HEK293T (cell line): ENCODE measurements around the gene CRTC2.
"Not testable (repeated sequence)": the region's sequence is repeated elsewhere in the genome, so short reads cannot be mapped to it uniquely, and the experiment has no call there.

Source experiments
- CTCF ChIA-PET: fragments of 350-600 bp; formaldehyde crosslinking; extraction: SDS; loops from one replicate; lab custom pipeline; 2021; ENCODE audit warnings: antibody characterized with exemption, inconsistent platforms; lab: Yijun Ruan, JAX
- POLR2A ChIA-PET: fragments of 350-600 bp; formaldehyde crosslinking; extraction: SDS; loops from one replicate; lab custom pipeline; 2020; ENCODE audit warnings: antibody characterized with exemption, inconsistent platforms; lab: Yijun Ruan, JAX
- DNase-seq: peaks from one replicate; pipeline ENCODE4 v3.0.0; 2012; ENCODE audit warnings: mixed read lengths; ENCODE audit errors: extremely low spot score
- ARNT ChIP-seq: fragments of 450-650 bp; IDR thresholded peaks from 2 replicates; pipeline ENCODE4 v1.6.1; 2017; ENCODE audit warnings: mild to moderate bottlenecking
- BHLHE40 ChIP-seq: fragments of 450-650 bp; IDR thresholded peaks from 2 replicates; pipeline ENCODE4 v1.6.1; 2016; ENCODE audit warnings: mild to moderate bottlenecking, moderate library complexity, borderline replicate concordance
- CTBP1 ChIP-seq: fragments of 450-650 bp; IDR thresholded peaks from 2 replicates; pipeline ENCODE4 v1.6.1; 2016; ENCODE audit warnings: borderline replicate concordance
- ELF4 ChIP-seq: fragments of 450-650 bp; IDR thresholded peaks from 2 replicates; pipeline ENCODE4 v1.6.1; 2017; ENCODE audit warnings: antibody characterized with exemption
- FOXA1 ChIP-seq: fragments of 450-650 bp; IDR thresholded peaks from 2 replicates; pipeline ENCODE4 v1.6.1; 2016; ENCODE audit warnings: mild to moderate bottlenecking
- FOXK2 ChIP-seq: fragments of 450-650 bp; IDR thresholded peaks from 2 replicates; pipeline ENCODE4 v1.6.1; 2016; ENCODE audit warnings: mild to moderate bottlenecking
- FOXM1 ChIP-seq: fragments of 450-650 bp; IDR thresholded peaks from 2 replicates; pipeline ENCODE4 v1.6.1; 2017; ENCODE audit warnings: mild to moderate bottlenecking, borderline replicate concordance
- HDGF ChIP-seq: fragments of 450-650 bp; IDR thresholded peaks from 2 replicates; pipeline ENCODE4 v1.6.1; 2017; ENCODE audit warnings: antibody characterized with exemption, borderline replicate concordance
- L3MBTL2 ChIP-seq: fragments of 450-650 bp; conservative IDR thresholded peaks from 2 replicates; pipeline ENCODE4 v1.6.1; 2016; ENCODE audit warnings: mild to moderate bottlenecking
- LEF1 ChIP-seq: fragments of 450-650 bp; IDR thresholded peaks from 2 replicates; pipeline ENCODE4 v1.6.1; 2017; ENCODE audit warnings: mild to moderate bottlenecking, borderline replicate concordance
- NFRKB ChIP-seq: fragments of 450-650 bp; IDR thresholded peaks from 2 replicates; pipeline ENCODE4 v1.6.1; 2016; ENCODE audit warnings: mild to moderate bottlenecking, moderate library complexity
- PKNOX1 ChIP-seq: fragments of 450-650 bp; IDR thresholded peaks from 2 replicates; pipeline ENCODE4 v1.6.1; 2016
- SP1 ChIP-seq: fragments of 450-650 bp; IDR thresholded peaks from 2 replicates; pipeline ENCODE4 v1.6.1; 2017
- SUZ12 ChIP-seq: fragments of 450-650 bp; IDR thresholded peaks from 2 replicates; pipeline ENCODE4 v1.6.1; 2016; ENCODE audit warnings: mild to moderate bottlenecking
- TARDBP ChIP-seq: fragments of 450-650 bp; IDR thresholded peaks from 2 replicates; pipeline ENCODE4 v1.6.1; 2016
- ZNF384 ChIP-seq: fragments of 450-650 bp; IDR thresholded peaks from 2 replicates; pipeline ENCODE4 v1.6.1; 2016

Gene CRTC2

GRCh38 chr1:153958111-153958960 is at the start of gene CRTC2:
CRTC2 (minus strand) TSS chr1:153958612; CDS start chr1:153958497, 115 bp downstream.
- ChIA-PET CTCF (interaction anchor here (0.8 to 1.1 kb wide), 2 partner anchors 9 to 12 kb away, joined by 3 read pairs; partner anchors contain the start of genes CREB3L4 and DENND4B), POLR2A (interaction anchor here (0.6 to 7.7 kb wide), 8 partner anchors 9 to 35 kb away, joined by 3 to 74 read pairs (median 4); partner anchors contain the start of genes CREB3L4, DENND4B, GATAD2B and JTB)
- peak; percentile 97 for DNase-seq
- peak; percentile 72 for TF ChIP-seq L3MBTL2
- no peak; the same call in 1 of the 2 replicates for TF ChIP-seq PKNOX1
- TF ChIP-seq ELF4: peak; percentile 99

GRCh38 chr1:154006136-154006535 is 47.7 kb upstream of the CRTC2 start:
- no peak for DNase-seq
- no peak for TF ChIP-seq HDGF
- no peak for TF ChIP-seq TARDBP
- TF ChIP-seq FOXA1: no peak
- TF ChIP-seq LEF1: no peak
- no peak for TF ChIP-seq ARNT
- TF ChIP-seq FOXK2: no peak
- TF ChIP-seq BHLHE40: no peak
- no peak for TF ChIP-seq SUZ12
- no peak for TF ChIP-seq L3MBTL2
- no peak for TF ChIP-seq FOXM1
- no peak for TF ChIP-seq SP1
- TF ChIP-seq NFRKB: no peak
- TF ChIP-seq ZNF384: no peak
- TF ChIP-seq PKNOX1: no peak
- TF ChIP-seq ELF4: no peak
- TF ChIP-seq CTBP1: no peak
- ChIA-PET CTCF (no interaction called here), POLR2A (no interaction called here)

GRCh38 chr1:154000420-154000819 is 42.0 kb upstream of the CRTC2 start:
- TF ChIP-seq CTBP1 (no peak), FOXA1 (no peak), ELF4 (no peak), BHLHE40 (no peak), TARDBP (no peak), SP1 (no peak), NFRKB (no peak), L3MBTL2 (no peak)
- no peak for DNase-seq
- CTCF ChIA-PET: no interaction called here
- POLR2A ChIA-PET: interaction anchor here (5.6 kb wide), 1 partner anchor 10 kb away, joined by 47 read pairs; the partner anchor contains the start of gene RPS27

- DNase-seq, POLR2A ChIA-PET: not testable (repeated sequence)
- CTCF ChIA-PET: interaction anchor here (0.6 kb wide), 1 partner anchor 23 kb away, joined by 4 read pairs; no protein-coding TSS in a partner anchor
Measured at GRCh38 chr1:153996882-153997281, 38.5 kb upstream of the CRTC2 start.

GRCh38 chr1:153995640-153996039 is 37.2 kb upstream of the CRTC2 start:
- TF ChIP-seq SUZ12: no peak
- no peak for TF ChIP-seq FOXA1
- TF ChIP-seq NFRKB: no peak
- no peak for TF ChIP-seq FOXM1
- no peak for TF ChIP-seq TARDBP
- no peak for TF ChIP-seq LEF1
- no peak for TF ChIP-seq ELF4
- TF ChIP-seq SP1: no peak
- no peak for TF ChIP-seq CTBP1
- TF ChIP-seq ZNF384: no peak
- no peak for TF ChIP-seq L3MBTL2
- no peak for TF ChIP-seq BHLHE40
- TF ChIP-seq HDGF: no peak
- DNase-seq: no peak
- CTCF ChIA-PET: no interaction called here
- POLR2A ChIA-PET: interaction anchor here (0.6 kb wide), 1 partner anchor 172 kb away, joined by 3 read pairs; no protein-coding TSS in a partner anchor

GRCh38 chr1:153995202-153995601 is 36.8 kb upstream of the CRTC2 start:
- ChIA-PET CTCF (no interaction called here), POLR2A (interaction anchor here (0.5 to 1.4 kb wide), 4 partner anchors 9 to 323 kb away, joined by 3 to 4 read pairs (median 3); partner anchors contain the start of gene RAB13)
- no peak for DNase-seq
- no peak for TF ChIP-seq TARDBP
- no peak for TF ChIP-seq SP1
- TF ChIP-seq ARNT: no peak
- no peak for TF ChIP-seq FOXM1
- no peak for TF ChIP-seq LEF1
- no peak for TF ChIP-seq ELF4
- no peak for TF ChIP-seq FOXK2
- no peak for TF ChIP-seq NFRKB
- TF ChIP-seq CTBP1: no peak
- no peak for TF ChIP-seq L3MBTL2
- no peak for TF ChIP-seq ZNF384
- no peak for TF ChIP-seq BHLHE40
- no peak for TF ChIP-seq PKNOX1
- TF ChIP-seq HDGF: no peak
